ENCODE measurements around the gene BABAM2.

Gene BABAM2

DNA sequence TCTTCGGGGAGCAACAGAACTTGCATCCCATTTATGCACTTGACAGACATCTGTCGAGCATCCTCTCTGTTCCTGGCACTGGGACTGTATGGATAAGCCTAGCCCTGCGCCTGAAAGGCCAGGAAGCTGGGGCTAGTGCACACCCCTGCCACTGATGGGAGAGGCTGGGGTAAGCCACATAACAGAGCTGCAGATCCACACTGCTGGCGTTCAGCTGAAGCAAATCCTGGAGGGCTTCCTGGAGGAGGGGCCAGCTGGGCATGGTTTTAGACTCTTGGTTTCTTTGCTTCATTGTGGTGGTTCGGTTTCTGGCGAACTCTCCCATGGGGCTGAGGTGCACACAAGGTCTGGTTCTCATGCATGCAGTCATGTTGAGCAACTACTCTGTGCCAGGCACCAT is 456.7 kb downstream of the BABAM2 start:
- TF ChIP-seq CTCF (conservative IDR thresholded peaks at IDR 0.05; ENCODE audit: control insufficient read depth, insufficient read depth, low read depth, low read length): no peak
- no peak overlapping the region for H3K4me3 ChIP-seq (ENCODE audit: control insufficient read depth, low read depth, low read length)
- no peak for DNase-seq (ENCODE audit: low read depth)

DNA sequence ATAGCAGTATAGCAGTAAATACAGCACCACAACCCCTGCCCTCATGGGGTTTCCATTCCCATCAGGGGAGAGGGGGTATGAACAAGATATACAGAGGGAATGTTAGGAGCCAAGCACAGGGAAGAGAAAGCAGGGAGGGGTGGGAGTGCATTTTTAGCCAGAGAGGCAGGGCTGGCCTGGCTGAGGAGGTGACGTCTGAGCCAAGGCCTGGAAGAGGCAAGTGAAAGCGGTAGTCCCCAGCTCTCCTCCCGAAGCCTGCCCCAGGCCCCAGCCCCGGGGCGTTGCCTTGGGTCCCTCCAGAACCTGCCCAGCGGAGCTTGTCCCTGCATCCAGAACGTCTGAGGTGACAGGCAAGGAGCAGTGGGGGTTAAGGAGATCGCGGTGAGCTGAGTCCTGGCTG is 457.1 kb downstream of the BABAM2 start:
- no peak for TF ChIP-seq CTCF (conservative IDR thresholded peaks at IDR 0.05; ENCODE audit: control insufficient read depth, insufficient read depth, low read depth, low read length)
- no peak for DNase-seq (ENCODE audit: low read depth)
- H3K4me3 ChIP-seq (ENCODE audit: control insufficient read depth, low read depth, low read length): no peak overlapping the region

DNA sequence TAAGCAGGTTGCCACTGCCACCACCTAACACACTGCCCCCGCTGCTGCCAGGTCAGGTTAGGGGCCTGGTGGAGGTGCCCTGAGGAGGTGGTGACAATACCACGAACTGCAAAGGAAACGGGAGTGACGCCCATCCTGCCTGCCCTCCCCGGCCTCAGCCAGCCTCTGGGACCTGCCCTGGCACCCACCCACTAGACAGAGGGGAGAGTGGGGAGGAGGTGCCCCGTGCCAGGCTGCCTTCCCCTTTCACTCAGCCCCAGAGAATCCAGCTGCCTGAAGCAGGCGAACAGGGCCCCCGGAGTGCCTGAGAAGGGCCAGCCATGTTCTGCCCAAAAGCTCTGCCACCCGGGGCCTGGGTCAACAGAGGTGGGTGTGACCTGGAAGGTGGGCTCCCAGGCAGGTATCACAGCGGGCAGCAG is 457.6 kb downstream of the BABAM2 start:
- H3K4me3 ChIP-seq (ENCODE audit: control insufficient read depth, low read depth, low read length): no peak overlapping the region
- no peak for DNase-seq (ENCODE audit: low read depth)
- no peak for TF ChIP-seq CTCF (conservative IDR thresholded peaks at IDR 0.05; ENCODE audit: control insufficient read depth, insufficient read depth, low read depth, low read length)

DNA sequence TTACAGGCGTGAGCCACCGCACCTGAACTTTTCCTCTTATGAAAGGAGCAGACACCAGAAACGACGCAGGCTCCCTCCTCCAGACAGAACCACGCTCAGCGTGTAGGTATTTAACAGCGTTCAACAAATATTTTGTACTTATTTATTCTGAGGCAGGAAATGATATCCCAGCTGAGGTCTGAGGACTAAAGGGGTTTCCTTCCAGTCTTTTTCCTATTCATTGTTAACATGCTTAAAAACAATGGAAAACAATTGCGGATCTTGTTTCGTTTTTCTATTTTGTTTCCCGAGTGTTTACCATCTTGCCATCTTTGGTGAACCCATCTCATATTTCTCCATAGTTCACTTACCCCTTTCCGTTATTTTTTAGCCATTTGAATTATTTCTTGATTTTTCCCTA is 458.4 kb downstream of the BABAM2 start:
- no peak for TF ChIP-seq CTCF (conservative IDR thresholded peaks at IDR 0.05; ENCODE audit: control insufficient read depth, insufficient read depth, low read depth, low read length)
- no peak overlapping the region for H3K4me3 ChIP-seq (ENCODE audit: control insufficient read depth, low read depth, low read length)
- no peak for DNase-seq (ENCODE audit: low read depth)

GRCh38 chr2:28349546-28350165 is 459.1 kb downstream of the BABAM2 start:
- H3K4me3 ChIP-seq (ENCODE audit: control insufficient read depth, low read depth, low read length): no peak overlapping the region
- no peak for DNase-seq (ENCODE audit: low read depth)
- no peak for TF ChIP-seq CTCF (conservative IDR thresholded peaks at IDR 0.05; ENCODE audit: control insufficient read depth, insufficient read depth, low read depth, low read length)

DNA sequence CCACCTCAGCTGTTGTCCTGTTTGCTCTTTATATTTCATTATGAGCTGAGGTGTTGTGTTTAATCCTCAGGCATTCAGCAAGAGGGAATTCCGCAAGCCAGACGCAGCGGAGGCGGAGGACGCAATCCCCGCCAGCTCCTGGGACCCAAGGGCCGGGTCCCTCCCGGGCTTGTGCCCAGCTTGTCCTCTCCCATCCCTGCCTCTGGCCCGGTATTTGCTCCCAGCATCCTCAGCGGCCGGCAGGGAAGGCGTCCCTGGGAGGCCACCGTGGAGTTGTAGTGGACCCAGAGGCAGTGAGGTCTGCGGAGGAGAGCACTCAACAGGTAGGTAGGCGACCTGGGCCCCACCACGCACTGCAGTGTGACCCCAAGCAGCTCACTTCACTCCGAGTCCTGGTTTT is 459.7 kb downstream of the BABAM2 start:
- TF ChIP-seq CTCF (conservative IDR thresholded peaks at IDR 0.05; ENCODE audit: control insufficient read depth, insufficient read depth, low read depth, low read length): no peak
- H3K4me3 ChIP-seq (ENCODE audit: control insufficient read depth, low read depth, low read length): no peak overlapping the region
- DNase-seq (ENCODE audit: low read depth): no peak

- no peak overlapping the region for H3K4me3 ChIP-seq (ENCODE audit: control insufficient read depth, low read depth, low read length)
- DNase-seq (ENCODE audit: low read depth): no peak
- no peak for TF ChIP-seq CTCF (conservative IDR thresholded peaks at IDR 0.05; ENCODE audit: control insufficient read depth, insufficient read depth, low read depth, low read length)
These were observed 460.3 kb downstream of the BABAM2 start for GRCh38 chr2:28350791-28351285.
